ENCODE data around the gene MOV10L1. TPM values are rescaled to one million over a fixed set of nuclear protein-coding genes. Genes with fewer than 3 reads are reported as not detected.

MOV10L1 gene
- total RNA-seq, 1 donor from 2014 or later: 3.5 TPM

DNA sequence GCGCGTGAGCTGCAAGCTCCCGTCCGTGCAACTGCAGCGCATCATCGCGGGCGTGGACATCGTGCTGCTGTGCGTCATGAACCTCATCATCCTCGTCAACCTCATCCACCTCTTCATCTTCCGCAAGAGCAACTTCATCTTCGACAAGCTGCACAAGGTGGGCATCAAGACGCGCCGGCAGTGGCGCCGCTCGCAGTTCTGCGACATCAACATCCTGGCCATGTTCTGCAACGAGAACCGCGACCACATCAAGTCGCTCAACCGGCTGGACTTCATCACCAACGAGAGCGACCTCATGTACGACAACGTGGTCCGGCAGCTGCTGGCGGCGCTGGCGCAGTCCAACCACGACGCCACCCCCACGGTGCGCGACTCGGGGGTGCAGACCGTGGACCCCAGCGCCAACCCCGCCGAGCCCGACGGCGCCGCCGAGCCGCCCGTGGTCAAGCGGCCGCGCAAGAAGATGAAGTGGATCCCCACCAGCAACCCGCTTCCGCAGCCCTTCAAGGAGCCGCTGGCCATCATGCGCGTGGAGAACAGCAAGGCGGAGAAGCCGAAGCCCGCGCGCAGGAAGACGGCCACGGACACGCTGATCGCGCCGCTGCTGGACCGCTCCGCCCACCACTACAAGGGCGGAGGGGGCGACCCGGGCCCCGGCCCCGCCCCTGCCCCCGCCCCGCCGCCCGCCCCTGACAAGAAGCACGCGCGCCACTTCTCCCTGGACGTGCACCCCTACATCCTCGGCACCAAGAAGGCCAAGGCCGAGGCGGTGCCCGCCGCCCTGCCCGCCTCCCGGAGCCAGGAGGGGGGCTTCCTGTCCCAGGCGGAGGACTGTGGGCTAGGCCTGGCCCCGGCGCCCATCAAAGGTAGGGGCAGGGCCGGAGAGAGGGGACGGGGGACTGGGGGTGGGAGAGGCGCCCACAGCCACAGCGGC lies 88.0 kb downstream of the MOV10L1 start:
- DNase-seq (ENCODE audit: low spot score in 2 of 2, unreplicated experiment in 2 of 2): no peak

DNA sequence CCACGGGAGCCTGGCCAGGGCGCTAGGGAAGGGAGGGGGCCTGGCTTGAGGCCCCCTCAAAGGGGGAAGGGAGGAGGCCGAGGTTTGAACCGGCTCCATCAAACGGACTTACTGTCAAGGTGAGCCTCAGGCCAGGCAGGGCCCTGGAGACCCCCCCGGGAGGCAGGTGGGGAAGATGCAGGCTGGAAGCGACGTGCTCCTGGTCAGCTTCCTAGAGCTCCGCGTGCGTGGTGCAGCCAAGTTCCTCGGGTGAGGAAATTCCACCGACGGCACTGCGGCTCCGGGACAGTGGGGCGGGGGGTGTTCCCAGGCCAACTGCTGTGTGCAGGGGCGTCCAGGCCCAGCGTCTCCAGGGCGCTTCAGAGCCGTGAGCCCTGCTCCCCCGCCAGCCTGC lies 88.7 kb downstream of the MOV10L1 start:
- Mint-ChIP-seq H3K36me3 (peaks cover 4% of the 10 kb centered on the region), H3K4me1 (no peaks in the 10 kb centered on the region), H3K27ac (no peak overlapping the region), H3K9me3 (no peaks in the 10 kb centered on the region), H3K4me3 (no peak overlapping the region), H3K27me3 (ENCODE audit: low read depth) (no peaks in the 10 kb centered on the region)
- DNase-seq (ENCODE audit: low spot score in 2 of 2, unreplicated experiment in 2 of 2): no peak
- TF ChIP-seq, protein P1, sequence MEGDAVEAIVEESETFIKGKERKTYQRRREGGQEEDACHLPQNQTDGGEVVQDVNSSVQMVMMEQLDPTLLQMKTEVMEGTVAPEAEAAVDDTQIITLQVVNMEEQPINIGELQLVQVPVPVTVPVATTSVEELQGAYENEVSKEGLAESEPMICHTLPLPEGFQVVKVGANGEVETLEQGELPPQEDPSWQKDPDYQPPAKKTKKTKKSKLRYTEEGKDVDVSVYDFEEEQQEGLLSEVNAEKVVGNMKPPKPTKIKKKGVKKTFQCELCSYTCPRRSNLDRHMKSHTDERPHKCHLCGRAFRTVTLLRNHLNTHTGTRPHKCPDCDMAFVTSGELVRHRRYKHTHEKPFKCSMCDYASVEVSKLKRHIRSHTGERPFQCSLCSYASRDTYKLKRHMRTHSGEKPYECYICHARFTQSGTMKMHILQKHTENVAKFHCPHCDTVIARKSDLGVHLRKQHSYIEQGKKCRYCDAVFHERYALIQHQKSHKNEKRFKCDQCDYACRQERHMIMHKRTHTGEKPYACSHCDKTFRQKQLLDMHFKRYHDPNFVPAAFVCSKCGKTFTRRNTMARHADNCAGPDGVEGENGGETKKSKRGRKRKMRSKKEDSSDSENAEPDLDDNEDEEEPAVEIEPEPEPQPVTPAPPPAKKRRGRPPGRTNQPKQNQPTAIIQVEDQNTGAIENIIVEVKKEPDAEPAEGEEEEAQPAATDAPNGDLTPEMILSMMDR (IDR thresholded peaks at IDR 0.05; ENCODE audit: unreplicated experiment): no peak

More for the DNA sequence above, 88.0 kb downstream of the MOV10L1 start:
- no peaks in the 10 kb centered on the region for H3K9me3 Mint-ChIP-seq
- no peak overlapping the region for H3K27ac Mint-ChIP-seq
- no peaks in the 10 kb centered on the region for H3K4me1 Mint-ChIP-seq
- no peak overlapping the region for H3K4me3 Mint-ChIP-seq
- H3K27me3 Mint-ChIP-seq (ENCODE audit: low read depth): no peaks in the 10 kb centered on the region
- peaks cover 4% of the 10 kb centered on the region for H3K36me3 Mint-ChIP-seq
- TF ChIP-seq, protein P1 (IDR thresholded peaks at IDR 0.05; ENCODE audit: unreplicated experiment): no peak

DNA sequence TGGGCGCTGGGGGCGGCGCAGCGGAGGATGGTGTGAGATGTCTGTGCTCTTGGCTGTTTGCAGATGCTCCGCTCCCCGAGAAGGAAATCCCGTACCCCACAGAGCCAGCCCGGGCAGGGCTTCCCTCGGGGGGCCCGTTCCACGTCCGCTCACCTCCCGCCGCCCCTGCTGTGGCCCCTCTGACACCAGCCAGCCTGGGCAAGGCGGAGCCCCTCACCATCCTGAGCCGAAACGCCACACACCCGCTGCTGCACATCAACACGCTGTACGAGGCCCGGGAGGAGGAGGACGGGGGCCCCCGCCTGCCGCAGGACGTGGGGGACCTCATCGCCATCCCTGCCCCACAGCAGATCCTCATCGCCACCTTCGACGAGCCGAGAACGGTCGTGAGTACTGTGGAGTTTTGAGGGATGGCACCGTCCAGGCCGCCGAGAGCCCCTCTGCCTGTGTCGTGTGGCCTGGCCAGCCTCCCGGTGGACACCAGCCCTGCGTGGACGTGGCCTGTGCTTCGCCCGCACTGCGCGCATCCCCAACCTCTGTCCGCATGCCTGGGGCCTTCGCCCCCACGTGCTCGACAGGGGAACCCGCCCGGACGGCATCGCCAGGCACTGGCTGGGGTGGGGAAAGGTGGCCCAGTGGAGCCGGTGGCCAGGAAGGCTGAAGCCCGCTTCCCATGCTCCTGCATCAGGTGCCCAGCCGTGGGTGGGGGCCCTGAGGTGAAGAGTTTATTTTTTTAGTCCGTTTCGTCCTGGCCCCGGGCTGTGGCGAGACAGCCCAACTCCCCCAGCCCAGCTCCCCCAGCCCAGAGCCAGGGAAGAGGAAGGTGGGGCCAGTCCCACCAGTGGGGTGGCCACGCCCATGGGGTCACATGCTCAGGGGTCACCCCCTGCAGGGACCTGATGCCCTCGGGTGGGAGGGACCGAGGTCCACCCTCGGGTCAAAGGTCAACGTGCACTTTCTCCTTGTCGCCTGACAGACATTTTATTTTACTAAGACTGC lies 89.4 kb downstream of the MOV10L1 start:
- Mint-ChIP-seq H3K4me3 (no peak overlapping the region), H3K9me3 (no peaks in the 10 kb centered on the region), H3K27ac (no peak overlapping the region), H3K36me3 (peaks cover 4% of the 10 kb centered on the region), H3K4me1 (peaks cover 3% of the 10 kb centered on the region), H3K27me3 (ENCODE audit: low read depth) (no peaks in the 10 kb centered on the region)
- peak in 1 of 2 experiments; percentile 18 for DNase-seq (ENCODE audit: low spot score in 2 of 2, unreplicated experiment in 2 of 2)
- TF ChIP-seq, protein P1 (IDR thresholded peaks at IDR 0.05; ENCODE audit: unreplicated experiment): no peak

DNA sequence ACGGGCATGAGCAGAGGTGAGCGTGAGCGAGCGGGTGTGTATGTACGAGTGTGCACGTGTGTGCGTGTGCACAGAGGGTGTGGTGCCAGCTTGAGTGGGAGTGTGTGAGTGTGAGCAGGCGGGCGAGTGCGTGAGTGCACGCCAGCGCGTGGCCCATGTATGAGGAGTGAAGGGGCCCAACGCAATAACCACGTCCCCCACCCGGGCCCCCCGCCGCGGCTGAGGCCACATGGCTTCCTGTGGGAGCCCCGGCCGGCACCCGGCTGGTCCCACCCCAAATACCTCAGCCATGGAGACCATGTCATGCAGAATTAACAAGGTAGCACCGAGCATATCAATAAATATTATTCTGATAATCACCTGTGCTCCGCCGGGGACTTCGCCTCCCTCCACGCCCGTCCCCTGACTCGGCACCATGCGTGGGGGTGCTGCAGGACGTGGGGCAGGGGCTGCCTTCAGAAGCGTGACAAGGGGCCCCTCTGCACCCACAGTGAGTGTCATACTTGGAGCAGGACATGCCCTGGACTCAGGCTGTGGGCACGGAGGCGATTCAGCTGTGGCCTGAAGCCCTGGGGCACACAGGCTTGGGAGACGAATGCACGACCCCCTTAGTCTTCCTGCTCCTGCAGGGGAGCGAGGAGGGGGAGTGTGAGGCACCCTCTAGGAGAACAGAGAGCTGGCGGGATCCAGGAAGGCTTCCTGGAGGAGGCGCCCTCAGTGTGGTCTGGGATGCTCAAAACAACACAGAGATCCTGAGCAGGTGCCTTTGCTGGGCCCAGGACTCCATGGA lies 90.3 kb downstream of the MOV10L1 start:
- TF ChIP-seq, protein P1 (IDR thresholded peaks at IDR 0.05; ENCODE audit: unreplicated experiment): no peak
- H3K4me3 Mint-ChIP-seq: no peak overlapping the region
- H3K27me3 Mint-ChIP-seq (ENCODE audit: low read depth): no peaks in the 10 kb centered on the region
- H3K9me3 Mint-ChIP-seq: no peaks in the 10 kb centered on the region
- no peak for DNase-seq (ENCODE audit: low spot score in 2 of 2, unreplicated experiment in 2 of 2)
- no peak overlapping the region for H3K27ac Mint-ChIP-seq
- peaks cover 6% of the 10 kb centered on the region for H3K4me1 Mint-ChIP-seq
- peaks cover 4% of the 10 kb centered on the region for H3K36me3 Mint-ChIP-seq

All from mesothelial cell of epicardium (in vitro differentiated cells).